B cell (primary cell): Measurements from ENCODE around the gene ARFIP2. TPM values are rescaled to one million over a fixed set of nuclear protein-coding genes. Genes with fewer than 3 reads are reported as not detected.
A peak's percentile ranks its signal among the peaks of the same experiment; 100 is the strongest.

Experiments
- ATAC-seq: fragments of 200-7000 bp; cut with Tn5 transposase; one replicate; pipeline ENCODE4 v1.10.0; 2021; ENCODE audit warnings: low read depth, mild to moderate bottlenecking, moderate number of reproducible peaks, moderate library complexity
- CTCF ChIA-PET: fragments of 350-600 bp; sonication (Branson Sonifier 250); formaldehyde crosslinking; loops from one replicate; lab custom pipeline; 2021; ENCODE audit warnings: antibody characterized with exemption, inconsistent platforms; lab: Charles Lee
- POLR2A ChIA-PET: fragments of 350-600 bp; sonication (Branson Sonifier 250); formaldehyde crosslinking; loops from one replicate; lab custom pipeline; 2021; ENCODE audit warnings: antibody characterized with exemption; lab: Charles Lee
- DNase-seq: peaks from one replicate; pipeline ENCODE4 v3.0.0; 2013
- H2AFZ ChIP-seq: 2 replicates; pipeline ENCODE4 v1.6.1; 2012; ENCODE audit warnings: mild to moderate bottlenecking, low read depth, low read length; ENCODE audit not compliant: insufficient read depth, poor library complexity, severe bottlenecking
- H3K27ac ChIP-seq, 2 donors: 1 replicate in 1 of 2; 2 replicates in 1 of 2; pipeline ENCODE4 v1.5.1; 2012 to 2013; ENCODE audit warnings: low read length in 2 of 2, mild to moderate bottlenecking in 2 of 2, moderate library complexity in 1 of 2
- H3K27me3 ChIP-seq, 4 experiments: fragments of 200-600 bp in 1 of 4; sonication (generic) in 1 of 4; replicated peaks in 1 of 4; 1 replicate in 2 of 4; 2 replicates in 2 of 4; pipeline versions ENCODE4 v1.6.1 to v1.7.0; 2013 to 2016; ENCODE audit warnings: low read length in 3 of 4, mild to moderate bottlenecking in 2 of 4, mixed read lengths in 1 of 4, moderate library complexity in 1 of 4; ENCODE audit not compliant: insufficient read depth in 4 of 4, control insufficient read depth in 3 of 4; ENCODE audit errors: control extremely low read depth in 1 of 4
- H3K36me3 ChIP-seq, 2 experiments: replicated peaks in 1 of 2; 1 replicate in 1 of 2; 2 replicates in 1 of 2; pipeline versions ENCODE4 v1.6.1 to v1.7.1; 2013; ENCODE audit warnings: low read length in 1 of 2; ENCODE audit not compliant: insufficient read depth in 2 of 2, control insufficient read depth in 1 of 2; ENCODE audit errors: control extremely low read depth in 1 of 2, extremely low read depth in 1 of 2
- H3K4me1 ChIP-seq, 2 donors: fragments of 200-600 bp in 1 of 2; sonication (generic) in 1 of 2; 1 replicate in 1 of 2; 2 replicates in 1 of 2; pipeline versions ENCODE4 v1.5.1 to v1.6.1; 2013 to 2017; ENCODE audit warnings: low read length in 2 of 2; ENCODE audit not compliant: control insufficient read depth in 2 of 2, insufficient read depth in 2 of 2
- H3K4me2 ChIP-seq: replicated peaks from 2 replicates; pipeline ENCODE3; 2012; ENCODE audit warnings: mild to moderate bottlenecking, low read depth, low read length; ENCODE audit not compliant: poor library complexity, severe bottlenecking
- H3K4me3 ChIP-seq, 5 experiments: fragments of 200-600 bp in 1 of 5; sonication (generic) in 1 of 5; 1 replicate in 3 of 5; 2 replicates in 2 of 5; pipeline versions ENCODE4 v1.5.1 to v1.7.0; 2011 to 2016; ENCODE audit warnings: low read length in 4 of 5, mild to moderate bottlenecking in 4 of 5, low read depth in 2 of 5, control low read depth in 1 of 5, moderate library complexity in 1 of 5; ENCODE audit not compliant: insufficient read depth in 1 of 5; ENCODE audit errors: control extremely low read depth in 1 of 5, extremely low read depth in 1 of 5
- H3K79me2 ChIP-seq: fragments of 200-600 bp; sonication (generic); one replicate; pipeline ENCODE4 v1.6.0; 2016; ENCODE audit warnings: low read length; ENCODE audit not compliant: control insufficient read depth, insufficient read depth
- H3K9ac ChIP-seq: fragments of 200-600 bp; sonication (generic); 2 replicates; pipeline ENCODE4 v1.6.1; 2017; ENCODE audit warnings: mild to moderate bottlenecking, low read length, moderate library complexity
- H3K9me3 ChIP-seq, 3 donors: one replicate each; pipeline versions ENCODE4 v1.6.1 to v1.7.1; 2013; ENCODE audit warnings: low read length in 2 of 3; ENCODE audit not compliant: control insufficient read depth in 2 of 3, insufficient read depth in 1 of 3; ENCODE audit errors: control extremely low read depth in 1 of 3
- H4K20me1 ChIP-seq: 2 replicates; pipeline ENCODE4 v1.6.0; 2012; ENCODE audit warnings: mild to moderate bottlenecking, low read length; ENCODE audit not compliant: insufficient read depth, control insufficient read depth, poor library complexity, severe bottlenecking
- H3K27ac Mint-ChIP-seq: one replicate; pipeline ENCODE4 v1.8.0; 2021; ENCODE audit warnings: mixed read lengths
- H3K27me3 Mint-ChIP-seq: one replicate; pipeline ENCODE4 v1.8.0; 2021; ENCODE audit warnings: mixed read lengths
- H3K4me1 Mint-ChIP-seq: one replicate; pipeline ENCODE4 v1.8.0; 2021; ENCODE audit warnings: mixed read lengths
- H3K4me3 Mint-ChIP-seq: one replicate; pipeline ENCODE4 v1.8.0; 2021; ENCODE audit warnings: mixed read lengths
- H3K9me3 Mint-ChIP-seq: one replicate; pipeline ENCODE4 v1.8.0; 2022; ENCODE audit warnings: mixed read lengths; ENCODE audit not compliant: insufficient read depth
- CTCF ChIP-seq: fragments of 200-600 bp; IDR thresholded peaks from one replicate; pipeline ENCODE4 v1.8.0; 2022; ENCODE audit warnings: antibody characterized with exemption, mild to moderate bottlenecking
- EZH2 ChIP-seq: IDR thresholded peaks from 2 replicates; pipeline ENCODE4 v1.6.1; 2012; ENCODE audit warnings: borderline replicate concordance, low read depth, mild to moderate bottlenecking, moderate library complexity, low read length; ENCODE audit not compliant: insufficient read depth, poor library complexity, severe bottlenecking
- WGBS: methylation state at CpG from one replicate; pipeline ENCODE4 v1.1.5; 2013; ENCODE audit warnings: missing lambda C conversion rate; ENCODE audit not compliant: insufficient coverage; 5-methylcytosine and 5-hydroxymethylcytosine counted together
- intact Hi-C: fragments of 100-400 bp; cut with micrococcal nuclease; formaldehyde crosslinking; loops from one replicate; pipeline ENCODE4 v1.10.0; 2022
- polyA plus RNA-seq: library from polyadenylated mRNA; depleted of rRNA; stranded (reverse); fragments of >200 nt; gene quantifications from 2 replicates; pipeline ENCODE4 v1.2.3, GENCODE V29; 2012
- total RNA-seq, 2 donors: library from RNA; stranded (reverse); fragments of 120-200 nt in 1 of 2; gene quantifications; 1 replicate in 1 of 2; 2 replicates in 1 of 2; pipeline versions ENCODE4 v1.2.3 to v1.2.4, GENCODE V29; 2013 to 2022

Gene ARFIP2
- total and polyA plus RNA-seq, 2 donors (not counting 1 experiment from before 2014, with no cell fraction given) = 47.5 to 54.5 TPM

- no peaks in the 10 kb centered on the region for H3K4me1 Mint-ChIP-seq
- intact Hi-C loops = no loop called here
- TF ChIP-seq EZH2 (no peak), CTCF (no peak)
- H3K9me3 Mint-ChIP-seq = no peaks in the 10 kb centered on the region
- H3K36me3 ChIP-seq = peaks cover 0 to 5% of the 10 kb centered on the region in 2 experiments
- no peak overlapping the region for H2AFZ ChIP-seq
- H3K27ac Mint-ChIP-seq = no peak overlapping the region
- no peaks in the 10 kb centered on the region for H3K9me3 ChIP-seq
- H4K20me1 ChIP-seq = no peaks in the 10 kb centered on the region
- H3K9ac ChIP-seq = no peak overlapping the region
- ChIA-PET POLR2A (interaction anchor here (0.6 kb wide), 1 partner anchor 89 kb away, joined by 4 read pairs; no protein-coding TSS in a partner anchor), CTCF (interaction anchor here (14.4 kb wide), 1 partner anchor 70 kb away, joined by 536 read pairs; no protein-coding TSS in a partner anchor)
- no peak overlapping the region for H3K27ac ChIP-seq
- H3K4me2 ChIP-seq = no peak overlapping the region
- DNase-seq (no peak), ATAC-seq (no peak)
- H3K27me3 ChIP-seq = no peaks in the 10 kb centered on the region
- H3K4me1 ChIP-seq = no peaks in the 10 kb centered on the region
- H3K4me3 ChIP-seq = no peak overlapping the region
- no peak overlapping the region for H3K4me3 Mint-ChIP-seq
- no CpG with 5 or more reads among the region's 3 CpGs for WGBS
- H3K79me2 ChIP-seq = no peaks in the 10 kb centered on the region
- no peaks in the 10 kb centered on the region for H3K27me3 Mint-ChIP-seq
Measured at GRCh38 chr11:6448574-6448973, 32.6 kb downstream of the ARFIP2 start.

GRCh38 chr11:6443269-6444003, 37.7 kb downstream of the ARFIP2 start:
- Mint-ChIP-seq H3K4me1 (no peaks in the 10 kb centered on the region), H3K9me3 (no peaks in the 10 kb centered on the region), H3K27me3 (no peaks in the 10 kb centered on the region), H3K4me3 (no peak overlapping the region), H3K27ac (no peak overlapping the region)
- peak; percentile 72 for DNase-seq
- no peaks in the 10 kb centered on the region for H4K20me1 ChIP-seq
- no peaks in the 10 kb centered on the region for H3K9me3 ChIP-seq
- no peak for TF ChIP-seq EZH2
- peak; percentile 92 for TF ChIP-seq CTCF
- H3K4me2 ChIP-seq = no peak overlapping the region
- WGBS = 24% methylated on average over 5 of the region's 5 CpGs
- no peak overlapping the region for H3K4me3 ChIP-seq
- no peaks in the 10 kb centered on the region for H3K79me2 ChIP-seq
- ATAC-seq = peak; percentile 92
- ChIA-PET POLR2A (interaction anchor here (0.7 kb wide), 1 partner anchor 64 kb away, joined by 3 read pairs; no protein-coding TSS in a partner anchor), CTCF (interaction anchor here (0.6 to 14.4 kb wide), 36 partner anchors 9 to 262 kb away, joined by 3 to 536 read pairs (median 5); partner anchors contain the start of genes APBB1 and SMPD1)
- no peak overlapping the region for H3K27ac ChIP-seq
- H2AFZ ChIP-seq = no peak overlapping the region
- no peaks in the 10 kb centered on the region for H3K27me3 ChIP-seq
- no peaks in the 10 kb centered on the region for H3K36me3 ChIP-seq
- no peak overlapping the region for H3K9ac ChIP-seq
- peaks cover 0 to 4% of the 10 kb centered on the region in 2 donors for H3K4me1 ChIP-seq
- intact Hi-C loops = loop anchor here (1.0 to 2.0 kb wide), 2 partner anchors 61 to 64 kb away; no protein-coding TSS in a partner anchor
